GM19023 (cell line): ENCODE results near the gene C2orf66.
A peak's percentile ranks its signal among the peaks of the same experiment; 100 is the strongest.

Source experiments
- ATAC-seq: cut with Tn5 transposase; IDR thresholded peaks from one replicate; pipeline ENCODE4 v1.9.1; 2021; ENCODE audit warnings: mild to moderate bottlenecking, moderate library complexity; ENCODE audit not compliant: unreplicated experiment

The C2orf66 gene

DNA sequence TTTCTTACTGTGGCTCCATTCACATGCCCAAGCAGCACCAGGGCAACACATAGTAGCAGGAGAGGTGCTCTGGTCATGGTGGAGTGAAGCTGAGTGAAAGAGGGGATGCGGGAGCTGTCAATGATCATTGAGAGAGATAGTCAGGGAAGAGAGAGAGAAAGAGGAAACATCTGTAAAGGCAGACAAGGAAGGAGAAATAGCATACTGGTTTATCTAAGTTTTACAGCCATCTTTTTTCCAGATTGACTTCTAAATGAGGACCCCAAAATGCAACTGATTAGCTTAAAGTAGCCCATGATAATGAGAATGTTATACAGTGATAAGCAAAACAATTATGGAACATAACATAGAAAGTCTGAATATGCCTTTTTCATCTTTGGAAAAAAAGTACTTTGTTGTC lies at the start of gene C2orf66:
C2orf66 (minus strand) TSS at position 96 of the 400 bp plus-strand sequence; CDS start at position 77, 19 bp downstream.
- no peak for ATAC-seq

- no peak for ATAC-seq
These were observed 45.5 kb upstream of the C2orf66 start for GRCh38 chr2:196854629-196855028.

DNA sequence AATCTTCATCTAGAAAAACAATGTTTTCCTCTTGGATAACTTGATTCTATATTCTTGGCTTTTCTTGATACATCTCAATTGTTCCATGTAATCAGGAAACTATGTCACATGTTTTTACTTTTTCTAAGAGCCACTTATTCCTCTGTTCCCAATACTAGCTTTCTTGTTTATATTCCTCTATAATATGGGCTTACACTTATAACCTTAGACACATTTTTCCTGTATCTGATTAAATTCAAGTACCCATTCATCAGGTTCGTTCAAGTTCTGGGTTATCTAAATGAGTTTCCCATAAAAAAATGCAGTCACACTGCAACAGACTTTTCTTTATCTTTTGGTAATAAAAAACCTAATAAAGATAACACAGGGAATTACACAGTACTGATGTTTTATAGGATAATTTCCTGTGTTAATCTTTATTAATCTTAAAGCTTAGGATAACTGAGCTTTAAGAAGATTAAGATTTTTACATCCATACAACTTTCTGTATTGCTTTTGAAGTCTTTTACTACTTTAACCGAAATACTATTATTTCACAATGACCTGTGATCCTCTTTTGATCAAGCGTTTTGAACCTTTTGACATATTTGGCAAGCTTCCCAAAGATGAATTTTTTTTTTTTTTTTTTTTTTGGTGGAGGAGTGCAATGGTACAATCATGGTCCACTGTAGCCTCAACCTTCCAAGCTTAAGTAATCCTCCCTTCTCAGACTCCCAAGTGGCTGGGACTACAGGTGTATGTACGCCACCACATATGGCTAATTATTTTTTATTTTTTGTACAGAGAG lies 44.3 kb upstream of the C2orf66 start:
- no peak for ATAC-seq

- ATAC-seq: no peak
These were observed 41.9 kb upstream of the C2orf66 start for GRCh38 chr2:196851088-196851487.

DNA sequence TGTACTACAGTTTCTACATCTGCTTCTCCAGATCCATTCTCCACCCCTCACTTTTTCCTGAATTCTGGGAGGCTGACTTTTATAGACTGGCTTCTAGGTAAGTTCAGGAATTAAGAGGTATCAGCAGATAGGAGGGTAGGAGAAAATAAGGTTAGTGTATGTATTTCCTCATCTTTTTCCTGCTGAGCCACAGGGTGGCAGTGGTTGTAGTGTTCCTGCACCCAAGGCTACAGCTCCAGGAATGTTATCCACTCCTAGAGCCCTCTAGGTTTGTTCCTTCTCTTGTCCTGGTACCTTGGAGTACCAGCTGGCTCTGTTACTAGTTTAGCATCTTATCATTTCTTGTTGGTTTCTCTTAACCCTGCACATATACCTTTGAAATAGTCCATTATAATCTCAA lies 40.7 kb upstream of the C2orf66 start:
- no peak for ATAC-seq

- no peak for ATAC-seq
These were observed 37.1 kb upstream of the C2orf66 start for GRCh38 chr2:196846295-196846694.

- no peak for ATAC-seq
These were observed 36.2 kb upstream of the C2orf66 start for GRCh38 chr2:196845371-196845770.

- no peak for ATAC-seq
These were observed 31.0 kb upstream of the C2orf66 start for GRCh38 chr2:196840171-196840570.

DNA sequence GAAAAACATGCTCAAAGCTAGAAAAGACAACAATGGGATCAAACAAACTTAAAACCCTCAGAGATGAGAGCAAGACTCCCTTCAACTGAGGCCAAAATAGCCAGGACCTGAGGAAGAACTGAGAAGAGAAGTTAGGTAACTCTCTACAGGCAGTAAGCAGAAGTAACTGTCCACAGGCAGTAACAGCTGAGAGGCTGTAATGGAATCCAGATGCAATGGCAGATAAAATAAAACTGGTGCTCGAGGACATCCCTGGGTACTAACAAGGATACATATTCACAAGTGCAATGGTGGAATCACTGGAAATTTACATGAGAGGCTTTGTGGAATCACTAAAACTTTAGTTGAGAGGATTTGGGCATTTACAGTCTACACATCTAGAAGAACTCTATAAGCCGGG lies 30.4 kb upstream of the C2orf66 start:
- ATAC-seq: no peak

- ATAC-seq: no peak
These were observed 27.3 kb upstream of the C2orf66 start for GRCh38 chr2:196836440-196836839.

DNA sequence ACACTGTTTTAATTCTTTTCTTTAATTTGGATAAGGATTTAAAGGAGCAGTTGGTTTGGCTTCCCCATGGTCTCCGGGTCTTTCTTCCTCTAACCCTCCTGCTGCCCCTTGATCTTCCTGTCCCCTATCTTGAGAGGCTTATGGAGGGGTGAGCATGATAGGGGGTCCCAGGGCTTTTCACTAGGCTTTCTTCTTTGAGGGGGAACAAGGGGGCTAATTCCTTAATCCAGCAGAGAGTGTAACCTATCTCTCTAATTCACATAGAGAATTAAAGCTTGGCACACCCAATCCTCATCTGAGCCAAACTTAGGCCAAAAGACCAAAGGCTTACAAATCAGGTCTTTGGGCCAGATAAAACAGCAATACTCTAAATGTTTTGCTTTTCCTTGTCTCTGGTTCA lies 21.5 kb upstream of the C2orf66 start:
- no peak for ATAC-seq

GRCh38 chr2:196827356-196827755 lies 18.2 kb upstream of the C2orf66 start:
- ATAC-seq: no peak

DNA sequence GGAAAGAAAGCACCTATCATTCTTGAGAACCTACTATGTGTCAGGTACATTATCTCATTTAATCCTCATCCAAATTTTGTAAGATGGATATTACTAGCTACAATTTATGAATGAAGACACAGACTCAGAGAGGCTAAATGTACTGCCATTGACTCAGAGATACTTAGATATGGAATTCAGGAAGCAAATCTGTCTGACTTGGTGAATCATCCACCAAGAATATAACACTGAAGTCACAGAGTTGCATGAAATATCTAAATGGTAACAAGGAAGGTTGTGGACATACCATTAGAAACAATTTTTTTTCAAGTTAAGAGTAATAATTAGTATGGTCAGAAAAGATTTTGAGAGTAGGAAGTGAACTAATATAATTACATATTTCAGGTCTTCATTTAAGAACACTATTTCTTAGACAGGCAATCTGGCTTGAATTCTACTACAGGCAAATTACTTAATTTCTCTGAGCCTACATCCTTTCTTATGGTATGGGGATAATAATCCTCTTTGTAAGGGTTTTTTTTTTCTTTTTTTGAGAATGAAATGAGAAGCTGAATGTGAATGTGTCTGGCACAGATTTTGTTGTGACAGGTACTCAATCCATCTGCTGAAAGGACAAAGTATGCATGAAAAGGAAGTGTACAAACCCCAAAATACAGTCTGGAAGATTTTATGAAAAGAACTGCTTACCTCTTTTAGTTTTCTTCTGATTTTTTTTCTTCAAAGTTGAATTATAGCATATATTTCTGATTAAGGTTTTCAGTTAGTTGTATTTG lies 14.8 kb upstream of the C2orf66 start:
- no peak for ATAC-seq

- ATAC-seq: no peak
These were observed 12.0 kb upstream of the C2orf66 start for GRCh38 chr2:196821195-196821594.

- ATAC-seq: no peak
These were observed 981 bp downstream of the C2orf66 start for GRCh38 chr2:196808083-196808665.

GRCh38 chr2:196804381-196804780 lies 4.8 kb downstream of the C2orf66 start:
- no peak for ATAC-seq

- ATAC-seq: no peak
These were observed 6.8 kb downstream of the C2orf66 start for GRCh38 chr2:196802401-196802800.

- no peak for ATAC-seq
These were observed 7.4 kb downstream of the C2orf66 start for GRCh38 chr2:196801674-196802261.

GRCh38 chr2:196798980-196799379 lies 10.2 kb downstream of the C2orf66 start:
- ATAC-seq: peak; percentile 9

GRCh38 chr2:196792865-196793264 lies 16.3 kb downstream of the C2orf66 start:
- ATAC-seq: no peak

DNA sequence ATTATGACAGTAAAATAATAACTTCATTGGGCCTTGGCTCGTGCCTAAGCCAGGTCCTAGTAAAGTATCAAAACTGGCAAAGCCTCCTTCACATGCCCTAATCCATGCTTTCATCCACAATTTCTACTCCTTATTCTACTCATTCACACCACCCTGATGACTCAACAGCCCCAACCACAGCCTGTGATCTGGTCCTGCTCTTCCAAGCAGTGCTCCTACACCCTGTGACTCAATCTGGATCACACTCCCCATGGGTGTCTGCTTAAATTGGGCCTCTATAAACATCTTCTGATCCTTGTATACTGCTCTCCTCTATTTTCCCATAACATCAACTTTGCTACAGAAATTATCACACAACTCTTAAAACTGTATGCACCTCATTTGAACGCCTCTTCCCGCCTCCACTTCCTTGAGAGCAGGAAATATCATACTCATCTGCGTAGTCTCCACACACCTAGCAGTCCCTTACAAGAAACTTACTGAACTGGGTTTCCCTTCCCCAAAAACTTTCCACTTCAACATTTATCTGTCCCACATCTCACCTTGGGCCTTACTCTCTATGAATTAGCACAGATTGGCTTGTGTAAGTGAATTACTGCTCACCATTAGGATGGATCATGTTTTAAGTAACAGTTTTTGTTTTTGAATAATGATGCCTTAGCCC lies 25.6 kb downstream of the C2orf66 start:
- ATAC-seq: peak; percentile 68
